ENCODE results near the gene ACTL9.

Gene ACTL9

GRCh38 chr19:8675066-8675465, 23.5 kb downstream of the ACTL9 start:
- no peak for TF ChIP-seq CTCF (IDR thresholded peaks at IDR 0.05; ENCODE audit: low read depth, low read length, missing control alignments)
- no peak overlapping the region for H3K4me3 ChIP-seq (replicated peaks; ENCODE audit: low read depth, low read length)
- DNase-seq (ENCODE audit: extremely low read depth, low read depth), result no peak

- no peak for TF ChIP-seq CTCF (IDR thresholded peaks at IDR 0.05; ENCODE audit: low read depth, low read length, missing control alignments)
- H3K4me3 ChIP-seq (replicated peaks; ENCODE audit: low read depth, low read length), result no peak overlapping the region
- no peak for DNase-seq (ENCODE audit: extremely low read depth, low read depth)
Observed at GRCh38 chr19:8673276-8673891, 25.2 kb downstream of the ACTL9 start.

- H3K4me3 ChIP-seq (replicated peaks; ENCODE audit: low read depth, low read length), result no peak overlapping the region
- DNase-seq (ENCODE audit: extremely low read depth, low read depth), result no peak
- TF ChIP-seq CTCF (IDR thresholded peaks at IDR 0.05; ENCODE audit: low read depth, low read length, missing control alignments), result no peak
Observed at GRCh38 chr19:8666814-8667405, 31.7 kb downstream of the ACTL9 start.

GRCh38 chr19:8665468-8666213, 33.0 kb downstream of the ACTL9 start:
- no peak for TF ChIP-seq CTCF (IDR thresholded peaks at IDR 0.05; ENCODE audit: low read depth, low read length, missing control alignments)
- no peak overlapping the region for H3K4me3 ChIP-seq (replicated peaks; ENCODE audit: low read depth, low read length)
- DNase-seq (ENCODE audit: extremely low read depth, low read depth), result no peak

- no peak for DNase-seq (ENCODE audit: extremely low read depth, low read depth)
- TF ChIP-seq CTCF (IDR thresholded peaks at IDR 0.05; ENCODE audit: low read depth, low read length, missing control alignments), result no peak
- H3K4me3 ChIP-seq (replicated peaks; ENCODE audit: low read depth, low read length), result no peak overlapping the region
Observed at GRCh38 chr19:8664671-8665057, 33.9 kb downstream of the ACTL9 start.

- no peak for DNase-seq (ENCODE audit: extremely low read depth, low read depth)
- TF ChIP-seq CTCF (IDR thresholded peaks at IDR 0.05; ENCODE audit: low read depth, low read length, missing control alignments), result no peak
- no peak overlapping the region for H3K4me3 ChIP-seq (replicated peaks; ENCODE audit: low read depth, low read length)
Observed at GRCh38 chr19:8663920-8664670, 34.5 kb downstream of the ACTL9 start.

Data from HFF-Myc (cell line).